PC-3 (cell line): ENCODE results near the gene NBAS.

ENCODE experiments used
- EZH2 ChIP-seq: fragments of 300-600 bp; sonication (generic); IDR thresholded peaks from one replicate; pipeline ENCODE4 v1.6.1; 2017; ENCODE audit warnings: antibody characterized with exemption, mild to moderate bottlenecking, low read length; ENCODE audit not compliant: unreplicated experiment
- TF ChIP-seq, protein P1 (sequence below): fragments of 300-600 bp; sonication (generic); conservative IDR thresholded peaks from 2 replicates; pipeline ENCODE4 v1.5.1; 2017; ENCODE audit warnings: antibody characterized with exemption, low read depth, mild to moderate bottlenecking, low read length

DNA sequence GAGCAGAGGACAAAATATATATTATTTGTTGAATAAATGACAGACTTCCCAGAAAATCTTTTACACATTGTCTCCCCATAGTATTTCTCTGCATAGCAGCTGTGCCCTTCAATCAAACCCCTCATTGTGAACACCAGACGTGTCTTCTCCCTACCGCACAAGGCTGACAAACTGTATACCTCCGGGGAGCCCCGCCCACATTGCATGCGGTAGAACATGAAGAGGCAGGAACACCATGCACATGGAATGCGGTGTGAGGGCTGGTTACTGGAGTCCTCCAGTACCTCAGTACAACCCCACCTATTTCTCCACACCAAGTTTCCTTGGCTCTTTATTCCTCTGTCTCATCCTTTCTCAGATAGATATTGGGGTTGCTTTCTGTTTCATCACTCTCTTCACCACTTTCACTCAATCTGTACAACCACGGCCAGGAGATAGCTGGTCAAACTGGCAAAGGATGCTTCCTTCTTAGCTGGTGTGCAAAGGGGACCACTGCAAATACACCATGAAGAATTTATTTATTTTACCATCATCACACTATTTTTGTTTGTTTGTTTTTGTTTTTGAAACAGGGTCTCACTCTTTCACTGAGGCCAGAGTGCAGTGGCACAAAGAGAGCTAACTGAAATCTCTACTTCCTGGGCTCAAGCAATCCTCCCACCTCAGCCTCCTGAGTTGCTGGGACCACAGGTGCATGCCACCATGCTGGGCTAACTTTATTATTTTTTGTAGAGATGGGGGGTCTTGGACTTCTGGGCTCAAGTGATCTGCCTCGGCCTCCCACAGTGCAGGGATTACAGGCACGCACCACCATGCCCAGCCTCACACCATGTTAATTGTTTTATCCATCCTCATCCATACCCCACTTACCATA is 2.3 kb upstream of the NBAS start:
- TF ChIP-seq, protein P1, sequence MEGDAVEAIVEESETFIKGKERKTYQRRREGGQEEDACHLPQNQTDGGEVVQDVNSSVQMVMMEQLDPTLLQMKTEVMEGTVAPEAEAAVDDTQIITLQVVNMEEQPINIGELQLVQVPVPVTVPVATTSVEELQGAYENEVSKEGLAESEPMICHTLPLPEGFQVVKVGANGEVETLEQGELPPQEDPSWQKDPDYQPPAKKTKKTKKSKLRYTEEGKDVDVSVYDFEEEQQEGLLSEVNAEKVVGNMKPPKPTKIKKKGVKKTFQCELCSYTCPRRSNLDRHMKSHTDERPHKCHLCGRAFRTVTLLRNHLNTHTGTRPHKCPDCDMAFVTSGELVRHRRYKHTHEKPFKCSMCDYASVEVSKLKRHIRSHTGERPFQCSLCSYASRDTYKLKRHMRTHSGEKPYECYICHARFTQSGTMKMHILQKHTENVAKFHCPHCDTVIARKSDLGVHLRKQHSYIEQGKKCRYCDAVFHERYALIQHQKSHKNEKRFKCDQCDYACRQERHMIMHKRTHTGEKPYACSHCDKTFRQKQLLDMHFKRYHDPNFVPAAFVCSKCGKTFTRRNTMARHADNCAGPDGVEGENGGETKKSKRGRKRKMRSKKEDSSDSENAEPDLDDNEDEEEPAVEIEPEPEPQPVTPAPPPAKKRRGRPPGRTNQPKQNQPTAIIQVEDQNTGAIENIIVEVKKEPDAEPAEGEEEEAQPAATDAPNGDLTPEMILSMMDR, result no peak
- no peak for TF ChIP-seq EZH2
